HT-29 (cell line): ENCODE results near the gene DHDH. TPM values are rescaled to one million over a fixed set of nuclear protein-coding genes. Genes with fewer than 3 reads are reported as not detected.

Experiments used
- DNase-seq: peaks from one replicate; pipeline ENCODE4 v3.0.0-alpha.2; 2015; ENCODE audit warnings: low spot score
- total RNA-seq: library from RNA; depleted of rRNA; stranded (reverse); fragments of >200 nt; shearing (Covaris generic); gene quantifications from 2 replicates; pipeline ENCODE4 v1.2.3, GENCODE V29; 2014

Gene DHDH
- total RNA-seq, 1 experiment from 2014 or later, result 0.10 TPM

DNA sequence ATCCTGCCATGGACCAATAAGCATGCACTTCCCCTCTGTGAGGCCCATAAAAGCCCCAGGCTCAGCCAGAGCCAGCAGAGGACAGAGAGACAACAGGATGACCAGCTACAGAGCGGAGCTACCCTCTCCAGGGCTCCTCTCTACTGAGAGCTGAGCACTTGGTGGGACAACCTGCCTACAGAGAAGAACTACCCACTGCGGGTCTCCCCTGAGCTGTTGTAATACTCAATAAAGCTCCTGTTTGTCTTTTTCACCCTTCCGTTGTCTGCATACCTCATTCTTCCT is 13.7 kb downstream of the DHDH start:
- no peak for DNase-seq

DNA sequence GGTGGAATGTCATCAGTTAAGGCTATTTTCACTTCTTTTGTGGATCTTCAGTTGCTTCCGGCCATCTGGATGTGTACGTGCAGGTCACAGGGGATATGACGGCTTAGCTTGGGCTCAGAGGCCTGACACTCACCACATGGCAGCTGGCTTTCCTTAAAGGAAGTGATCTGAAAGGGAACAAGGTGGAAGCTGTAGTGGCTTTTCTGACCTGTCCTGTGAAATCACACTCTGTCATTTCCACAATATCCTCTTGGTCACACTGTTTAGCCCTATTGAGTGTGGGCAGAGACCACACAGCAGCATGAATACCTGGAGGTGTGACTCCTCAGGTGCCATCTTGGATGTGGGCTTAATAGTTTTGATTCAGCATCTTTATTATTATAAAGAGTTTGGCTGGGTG is 16.7 kb downstream of the DHDH start:
- DNase-seq, result no peak

DNA sequence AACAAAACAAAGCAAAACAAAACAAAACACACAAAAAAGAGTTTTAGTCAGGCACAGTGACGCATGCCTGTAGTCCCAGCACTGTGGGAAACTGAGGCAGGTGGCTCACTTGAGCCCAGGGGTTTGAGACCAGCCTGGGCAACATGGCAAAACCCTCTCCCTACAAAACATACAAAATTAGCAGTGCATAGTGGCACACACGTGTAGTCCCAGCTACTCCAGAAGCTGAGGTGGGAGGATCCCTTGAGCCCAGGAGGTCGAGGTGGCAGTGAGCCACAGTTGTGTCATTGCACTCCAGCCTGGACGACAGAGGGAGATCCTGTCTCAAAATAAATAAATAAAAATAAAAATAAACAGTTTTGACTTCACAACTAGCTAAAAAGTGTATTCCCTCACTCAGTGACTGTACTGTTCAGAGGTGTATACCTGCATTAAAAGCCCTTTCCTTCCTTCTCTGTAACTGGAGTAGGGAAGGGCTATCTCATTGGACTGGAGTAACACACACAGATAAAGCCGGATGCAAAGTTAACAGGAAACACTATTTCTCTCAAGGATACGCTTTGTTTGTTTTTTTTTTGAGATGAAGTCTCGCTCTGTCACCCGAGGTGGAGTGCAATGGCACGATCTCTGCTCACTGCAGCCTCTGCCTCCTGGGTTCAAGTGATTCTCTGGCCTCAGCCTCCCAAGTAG is 17.5 kb downstream of the DHDH start:
- no peak for DNase-seq

DNA sequence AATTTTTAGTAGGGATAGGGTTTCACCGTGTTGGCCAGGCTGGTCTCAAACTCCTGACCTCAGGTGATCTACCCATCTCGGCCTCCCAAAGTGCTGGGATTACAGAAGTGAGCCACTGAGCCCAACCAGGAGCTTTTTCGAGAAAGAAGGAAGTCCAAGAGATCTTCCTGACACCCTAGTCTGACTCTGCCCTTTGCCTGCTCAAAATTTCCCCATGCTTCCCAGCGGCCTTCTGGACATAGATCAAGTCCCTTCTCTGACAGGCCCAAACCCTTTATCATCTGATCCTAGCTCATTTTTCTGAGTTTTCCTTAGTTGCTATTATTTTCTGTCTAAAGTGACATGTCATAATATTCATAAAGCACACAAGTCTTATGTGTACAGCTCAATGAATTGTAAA is 19.6 kb downstream of the DHDH start:
- DNase-seq, result no peak

DNA sequence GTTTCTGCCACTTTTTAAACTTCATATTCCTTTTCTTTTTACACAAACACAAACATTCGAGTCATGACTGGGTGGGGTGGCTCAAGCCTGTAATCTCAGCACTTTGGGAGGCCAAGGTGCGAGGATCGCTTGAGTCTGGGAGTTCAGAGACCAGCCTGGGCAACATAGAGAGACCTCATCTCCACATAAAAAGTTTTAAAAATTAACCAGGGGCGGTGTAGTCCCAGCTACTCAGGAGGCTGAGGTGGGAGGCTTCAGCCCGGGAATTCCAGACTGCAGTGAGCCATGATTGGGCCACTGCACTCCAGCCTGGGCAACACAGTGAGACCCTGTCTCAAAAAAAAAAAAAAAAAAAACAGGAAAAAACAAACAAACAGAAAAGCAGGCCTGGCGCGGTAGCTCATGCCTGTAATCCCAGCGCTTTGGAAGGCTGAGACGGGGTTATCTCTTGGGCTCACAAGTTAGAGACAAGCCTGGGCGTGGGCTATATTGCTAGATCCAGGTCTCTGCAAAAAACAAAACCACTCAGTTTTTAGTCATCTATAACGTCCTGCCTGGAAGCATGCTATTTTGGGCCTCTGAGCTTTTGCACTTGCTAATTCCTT is 20.6 kb downstream of the DHDH start:
- no peak for DNase-seq

GRCh38 chr19:48954595-48955307 is 21.3 kb downstream of the DHDH start, which contains the start of gene BAX:
BAX (plus strand) TSS chr19:48954875; CDS start chr19:48954929, 54 bp downstream.
- peak; percentile 98 for DNase-seq

DNA sequence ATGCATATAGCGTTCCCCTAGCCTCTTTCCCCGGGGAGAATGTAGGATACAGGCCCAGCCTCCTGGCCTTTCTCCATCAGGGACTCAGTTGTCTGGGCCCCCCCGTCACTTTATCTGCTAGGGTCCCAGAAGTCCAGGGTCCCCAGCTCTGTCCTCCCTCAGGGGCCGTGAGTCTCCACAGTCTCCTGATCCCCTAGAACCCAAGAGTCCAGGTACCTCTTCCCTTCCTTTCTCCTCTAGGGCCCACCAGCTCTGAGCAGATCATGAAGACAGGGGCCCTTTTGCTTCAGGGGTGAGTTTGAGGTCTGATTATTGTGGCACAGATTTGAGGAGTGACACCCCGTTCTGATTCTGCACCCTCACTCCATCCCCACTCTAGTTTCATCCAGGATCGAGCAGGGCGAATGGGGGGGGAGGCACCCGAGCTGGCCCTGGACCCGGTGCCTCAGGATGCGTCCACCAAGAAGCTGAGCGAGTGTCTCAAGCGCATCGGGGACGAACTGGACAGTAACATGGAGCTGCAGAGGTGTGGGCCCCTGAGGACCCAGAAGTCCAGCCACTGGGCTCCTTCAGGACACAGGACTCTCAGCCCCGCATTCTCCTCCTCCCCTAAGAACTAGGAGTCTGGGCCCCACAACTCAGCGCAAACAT is 21.9 kb downstream of the DHDH start:
- DNase-seq, result no peak

DNA sequence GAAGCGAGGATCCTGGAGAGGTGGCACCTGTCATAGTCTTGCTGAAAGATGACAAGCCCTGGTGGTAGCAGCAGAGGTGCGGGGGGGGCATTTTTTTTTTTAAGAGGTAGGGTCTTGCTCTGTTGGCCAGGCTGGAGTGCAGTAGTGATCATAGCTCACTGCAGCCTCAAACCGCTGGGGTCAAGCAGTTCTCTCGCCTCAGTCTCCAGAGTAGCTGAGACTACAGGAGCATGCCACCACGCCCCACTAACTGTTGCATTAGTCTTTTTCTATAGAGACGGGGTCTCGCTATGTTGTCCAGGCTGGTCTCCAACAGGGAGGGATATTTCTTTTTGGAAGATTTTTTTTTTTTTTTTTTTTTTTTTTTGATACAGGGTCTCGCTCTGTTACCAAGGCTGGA is 24.5 kb downstream of the DHDH start:
- DNase-seq, result no peak

DNA sequence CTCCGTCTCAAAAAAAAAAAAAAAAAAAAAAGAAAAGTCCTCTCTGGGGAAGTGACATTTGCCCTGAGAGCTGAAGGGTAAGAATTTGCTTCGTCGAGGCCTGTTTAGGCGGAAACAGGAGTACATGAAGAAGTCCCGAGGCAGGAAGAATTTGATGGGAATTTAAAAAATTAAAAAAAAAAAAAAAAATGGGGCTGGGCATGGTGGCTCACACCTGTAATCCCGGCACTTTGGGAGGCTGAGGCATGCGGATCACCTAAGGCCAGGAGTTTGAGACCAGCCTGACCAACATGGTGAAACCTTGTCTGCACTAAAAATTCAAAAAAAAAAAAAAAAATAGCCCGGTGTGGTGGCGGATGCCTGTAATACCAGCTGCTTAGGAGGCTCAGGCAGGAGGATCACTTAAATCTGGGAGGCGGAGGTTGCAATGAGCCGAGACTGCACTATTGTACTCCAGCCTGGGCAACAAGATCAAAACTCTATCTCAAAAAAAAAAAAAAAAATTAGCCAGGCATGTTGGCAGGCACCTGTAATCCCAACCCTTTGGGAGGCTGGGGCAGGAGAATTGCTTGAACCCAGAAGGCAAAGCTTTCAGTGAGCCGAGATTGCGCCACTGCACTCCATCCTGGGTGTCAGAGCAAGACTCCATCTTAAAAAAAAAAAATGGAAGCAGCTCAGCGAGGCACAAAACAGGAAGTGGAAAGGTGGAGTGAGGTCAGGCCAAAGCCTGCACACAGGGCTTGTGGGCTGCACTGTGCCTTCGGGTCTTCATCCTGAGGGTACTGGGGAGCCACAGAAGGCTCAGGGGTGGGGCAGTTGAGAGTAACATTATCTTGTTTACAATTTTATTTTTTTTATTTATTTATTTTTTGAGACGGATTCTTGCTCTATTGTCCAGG is 26.1 kb downstream of the DHDH start:
- no peak for DNase-seq

- DNase-seq, result no peak
These were observed 27.7 kb downstream of the DHDH start for GRCh38 chr19:48961051-48961649.

GRCh38 chr19:48961673-48962028 is 28.2 kb downstream of the DHDH start:
- no peak for DNase-seq

DNA sequence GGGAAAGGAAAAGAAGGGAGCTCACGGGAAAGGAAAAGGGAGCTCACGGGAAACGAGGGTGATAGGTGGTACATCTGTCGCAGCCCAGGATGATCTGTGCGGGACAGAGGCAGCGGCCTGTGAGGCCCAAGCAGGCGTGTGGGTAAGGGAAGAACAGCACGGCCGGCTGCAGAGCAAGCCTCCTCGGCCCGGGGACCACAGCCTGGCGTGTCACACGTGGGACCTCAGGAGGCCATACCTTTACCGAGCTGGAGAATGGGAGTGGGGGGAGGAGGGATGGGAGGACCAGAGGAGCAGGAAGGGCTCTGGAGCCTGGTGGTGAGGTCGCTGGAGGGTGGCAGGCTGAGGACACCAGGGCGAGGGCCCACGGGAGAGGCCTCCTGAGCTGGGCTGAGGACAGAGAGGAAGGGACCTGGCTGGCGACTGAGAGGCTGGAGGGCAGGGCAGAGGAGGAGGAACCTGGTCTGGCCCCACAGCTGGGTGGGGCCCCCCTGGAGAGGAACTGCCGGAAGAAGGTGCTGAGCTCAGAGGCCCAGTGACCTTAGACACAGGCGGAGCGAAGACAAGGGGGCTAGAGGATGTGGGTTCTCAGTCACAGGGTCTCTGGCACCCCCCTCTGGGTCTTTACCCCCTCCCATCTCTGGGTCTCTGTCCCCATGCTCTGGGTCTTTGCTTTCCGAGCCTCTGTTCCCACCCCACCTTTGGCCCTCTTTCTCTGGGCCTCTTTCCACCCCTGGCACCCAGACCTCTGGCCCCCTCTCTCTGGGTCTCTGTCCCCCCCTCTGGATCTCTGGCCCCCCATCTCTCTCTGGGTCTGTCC is 28.7 kb downstream of the DHDH start:
- DNase-seq, result peak; percentile 91

- DNase-seq, result no peak
These were observed 29.3 kb downstream of the DHDH start for GRCh38 chr19:48962849-48963165.

GRCh38 chr19:48963371-48964204 is 30.1 kb downstream of the DHDH start:
- DNase-seq, result peak; percentile 80

GRCh38 chr19:48964205-48965039 is 30.9 kb downstream of the DHDH start:
- peak; percentile 76 for DNase-seq

- peak; percentile 99 for DNase-seq
These were observed 31.7 kb downstream of the DHDH start, which contains the start of gene FTL for GRCh38 chr19:48965040-48965805. FTL (plus strand) TSS chr19:48965309; CDS start chr19:48965508, 199 bp downstream.

GRCh38 chr19:48965806-48966540 is 32.5 kb downstream of the DHDH start:
- DNase-seq, result peak; percentile 98
